Suppressor macrophage treated with lipopolysaccharide for 4 hours (primary cell): ENCODE data around the gene LIF.
A peak's percentile ranks its signal among the peaks of the same experiment; 100 is the strongest.
"Not testable (repeated sequence)": the region's sequence is repeated elsewhere in the genome, so short reads cannot be mapped to it uniquely, and the experiment has no call there.

Source experiments
- DNase-seq: peaks from one replicate; pipeline ENCODE4 v3.0.0-alpha.2; 2020

The LIF gene

GRCh38 chr22:30222321-30222720, 24.2 kb downstream of the LIF start:
- no peak for DNase-seq

- no peak for DNase-seq
Observed at GRCh38 chr22:30221121-30221992, 25.2 kb downstream of the LIF start.

GRCh38 chr22:30220338-30221012, 26.1 kb downstream of the LIF start:
- DNase-seq: no peak

GRCh38 chr22:30219668-30220278, 26.8 kb downstream of the LIF start:
- DNase-seq: no peak

GRCh38 chr22:30219049-30219654, 27.4 kb downstream of the LIF start:
- DNase-seq: no peak

- DNase-seq: no peak
Observed at GRCh38 chr22:30217698-30218560, 28.6 kb downstream of the LIF start.

- DNase-seq: no peak
Observed at GRCh38 chr22:30216710-30217109, 29.8 kb downstream of the LIF start.

GRCh38 chr22:30216272-30216671, 30.3 kb downstream of the LIF start:
- DNase-seq: not testable (repeated sequence)

GRCh38 chr22:30214703-30215407, 31.7 kb downstream of the LIF start:
- no peak for DNase-seq

- DNase-seq: peak; percentile 67
Observed at GRCh38 chr22:30212996-30213441, 33.5 kb downstream of the LIF start.

GRCh38 chr22:30212363-30212995, 34.1 kb downstream of the LIF start:
- peak; percentile 88 for DNase-seq

GRCh38 chr22:30211124-30211820, 35.3 kb downstream of the LIF start:
- no peak for DNase-seq

- DNase-seq: peak; percentile 66
Observed at GRCh38 chr22:30210235-30210909, 36.2 kb downstream of the LIF start.

- DNase-seq: no peak
Observed at GRCh38 chr22:30209642-30210041, 36.9 kb downstream of the LIF start.

GRCh38 chr22:30208631-30209603, 37.6 kb downstream of the LIF start:
- DNase-seq: peak; percentile 50

GRCh38 chr22:30206944-30207343, 39.6 kb downstream of the LIF start:
- no peak for DNase-seq

- DNase-seq: peak; percentile 81
Observed at GRCh38 chr22:30205281-30206115, 41.1 kb downstream of the LIF start.

GRCh38 chr22:30204742-30205111, 41.8 kb downstream of the LIF start:
- DNase-seq: no peak
